GM12872 (cell line): ENCODE measurements around the gene INPP5F.

Source experiments
- CTCF ChIP-seq: IDR thresholded peaks from 3 replicates; pipeline ENCODE4 v1.5.1; 2011; ENCODE audit warnings: low read depth, mild to moderate bottlenecking, low read length, moderate library complexity; ENCODE audit not compliant: insufficient read depth

INPP5F gene

GRCh38 chr10:119742947-119743648, 17.2 kb downstream of the INPP5F start:
- no peak for TF ChIP-seq CTCF

GRCh38 chr10:119747940-119748339, 22.1 kb downstream of the INPP5F start:
- no peak for TF ChIP-seq CTCF

GRCh38 chr10:119748871-119749270, 23.0 kb downstream of the INPP5F start:
- no peak for TF ChIP-seq CTCF

GRCh38 chr10:119749455-119749854, 23.6 kb downstream of the INPP5F start:
- TF ChIP-seq CTCF, result no peak

GRCh38 chr10:119750391-119751230, 24.8 kb downstream of the INPP5F start:
- peak; percentile 95 for TF ChIP-seq CTCF

GRCh38 chr10:119753309-119753708, 27.5 kb downstream of the INPP5F start:
- TF ChIP-seq CTCF, result no peak

GRCh38 chr10:119754085-119754484, 28.2 kb downstream of the INPP5F start:
- no peak for TF ChIP-seq CTCF
